ENCODE measurements around the gene XCR1.

DNA sequence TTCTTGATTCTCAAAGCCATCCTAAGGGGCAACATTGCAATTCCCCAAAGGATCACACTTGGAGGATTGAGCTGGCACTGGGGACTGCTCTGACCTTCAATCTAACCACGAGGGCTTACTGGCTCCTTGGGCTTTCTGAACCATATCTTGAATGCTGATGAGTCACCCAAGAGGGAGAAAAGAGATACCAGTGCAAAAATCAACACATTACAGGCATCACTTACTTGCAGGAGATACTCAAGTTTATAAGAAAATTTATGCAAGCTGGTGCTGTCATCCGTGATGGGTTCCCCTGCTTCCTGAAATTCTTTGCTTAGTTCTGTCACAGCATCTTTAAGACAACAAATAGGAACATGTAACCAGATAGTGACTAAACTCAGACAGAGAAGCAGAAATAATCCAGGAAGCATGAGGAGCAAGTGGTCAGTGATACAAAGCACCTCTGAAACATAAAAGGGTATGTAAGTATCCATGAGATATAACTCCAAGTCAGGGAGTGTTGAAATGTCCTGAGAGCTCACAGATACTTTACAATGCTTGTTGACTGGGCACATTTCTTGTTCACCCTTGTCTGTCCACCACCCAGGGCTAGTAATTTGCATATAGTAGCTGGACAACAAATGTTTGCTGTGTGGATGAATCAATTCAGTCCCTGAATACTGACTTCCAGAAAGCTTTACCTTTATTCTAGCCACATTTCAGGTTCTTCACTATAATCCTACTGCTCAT is 45.8 kb downstream of the XCR1 start:
- TF ChIP-seq, protein P1, sequence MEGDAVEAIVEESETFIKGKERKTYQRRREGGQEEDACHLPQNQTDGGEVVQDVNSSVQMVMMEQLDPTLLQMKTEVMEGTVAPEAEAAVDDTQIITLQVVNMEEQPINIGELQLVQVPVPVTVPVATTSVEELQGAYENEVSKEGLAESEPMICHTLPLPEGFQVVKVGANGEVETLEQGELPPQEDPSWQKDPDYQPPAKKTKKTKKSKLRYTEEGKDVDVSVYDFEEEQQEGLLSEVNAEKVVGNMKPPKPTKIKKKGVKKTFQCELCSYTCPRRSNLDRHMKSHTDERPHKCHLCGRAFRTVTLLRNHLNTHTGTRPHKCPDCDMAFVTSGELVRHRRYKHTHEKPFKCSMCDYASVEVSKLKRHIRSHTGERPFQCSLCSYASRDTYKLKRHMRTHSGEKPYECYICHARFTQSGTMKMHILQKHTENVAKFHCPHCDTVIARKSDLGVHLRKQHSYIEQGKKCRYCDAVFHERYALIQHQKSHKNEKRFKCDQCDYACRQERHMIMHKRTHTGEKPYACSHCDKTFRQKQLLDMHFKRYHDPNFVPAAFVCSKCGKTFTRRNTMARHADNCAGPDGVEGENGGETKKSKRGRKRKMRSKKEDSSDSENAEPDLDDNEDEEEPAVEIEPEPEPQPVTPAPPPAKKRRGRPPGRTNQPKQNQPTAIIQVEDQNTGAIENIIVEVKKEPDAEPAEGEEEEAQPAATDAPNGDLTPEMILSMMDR (conservative IDR thresholded peaks at IDR 0.05; ENCODE audit: low read length) = no peak
- TF ChIP-seq EZH2phosphoT487 (IDR thresholded peaks at IDR 0.05; ENCODE audit: borderline replicate concordance, low read depth, low read length) = no peak
